Hematopoietic multipotent progenitor cell treated with erythropoietin and hydrocortisone succinate and interleukin-3 and kit ligand, for 17 days (in vitro differentiated cells): ENCODE results near the gene ZNF570.

Experiments
- DNase-seq: peaks from one replicate; pipeline ENCODE4 v3.0.0-alpha.2; 2015; ENCODE audit warnings: low spot score

ZNF570 gene

DNA sequence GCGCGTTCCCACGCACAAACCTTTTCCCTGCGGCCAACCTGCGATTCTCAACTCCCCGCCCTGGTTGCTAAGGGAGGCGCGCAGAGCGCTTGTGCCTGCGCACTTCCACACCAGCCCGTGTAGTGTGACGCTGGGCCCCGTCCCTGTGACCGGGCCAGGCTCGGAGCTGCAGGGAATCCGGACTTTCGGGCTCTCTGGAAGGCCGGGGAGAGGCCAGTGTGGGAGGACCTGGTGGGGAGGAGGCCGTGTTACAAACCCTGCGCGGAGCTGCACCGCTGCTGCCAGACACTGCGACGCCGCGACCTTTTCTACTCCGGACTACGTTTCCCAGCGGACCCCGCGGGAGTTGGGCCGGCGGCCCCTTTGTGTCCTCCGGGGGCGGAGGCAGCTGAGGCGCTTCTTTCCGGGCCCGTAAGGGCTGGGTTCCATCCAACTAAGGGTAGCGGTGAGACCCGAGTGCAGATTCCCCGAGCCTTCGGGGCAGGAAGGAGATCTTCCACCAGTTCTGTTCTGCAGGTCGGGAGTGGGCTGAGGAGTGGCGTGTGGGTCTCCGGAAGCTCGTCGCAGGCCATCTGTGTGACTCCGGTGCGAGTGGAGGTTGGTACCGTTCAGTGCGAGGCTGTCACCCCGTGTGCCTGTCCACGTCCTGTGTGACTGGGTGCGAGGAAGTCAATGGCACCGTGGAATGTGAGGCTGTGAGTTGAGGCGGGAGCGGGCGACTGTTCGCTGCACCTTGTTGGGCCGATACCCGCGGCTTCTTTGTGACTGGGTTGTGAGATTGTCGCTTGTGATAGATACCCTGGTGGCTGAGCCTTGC, at the start of gene ZNF570:
TSS of gene ZNF570 (plus strand) at position 396 of the 817 bp plus-strand sequence. CDS start 999 bp downstream, outside the sequence.
- peak; percentile 45 for DNase-seq

DNA sequence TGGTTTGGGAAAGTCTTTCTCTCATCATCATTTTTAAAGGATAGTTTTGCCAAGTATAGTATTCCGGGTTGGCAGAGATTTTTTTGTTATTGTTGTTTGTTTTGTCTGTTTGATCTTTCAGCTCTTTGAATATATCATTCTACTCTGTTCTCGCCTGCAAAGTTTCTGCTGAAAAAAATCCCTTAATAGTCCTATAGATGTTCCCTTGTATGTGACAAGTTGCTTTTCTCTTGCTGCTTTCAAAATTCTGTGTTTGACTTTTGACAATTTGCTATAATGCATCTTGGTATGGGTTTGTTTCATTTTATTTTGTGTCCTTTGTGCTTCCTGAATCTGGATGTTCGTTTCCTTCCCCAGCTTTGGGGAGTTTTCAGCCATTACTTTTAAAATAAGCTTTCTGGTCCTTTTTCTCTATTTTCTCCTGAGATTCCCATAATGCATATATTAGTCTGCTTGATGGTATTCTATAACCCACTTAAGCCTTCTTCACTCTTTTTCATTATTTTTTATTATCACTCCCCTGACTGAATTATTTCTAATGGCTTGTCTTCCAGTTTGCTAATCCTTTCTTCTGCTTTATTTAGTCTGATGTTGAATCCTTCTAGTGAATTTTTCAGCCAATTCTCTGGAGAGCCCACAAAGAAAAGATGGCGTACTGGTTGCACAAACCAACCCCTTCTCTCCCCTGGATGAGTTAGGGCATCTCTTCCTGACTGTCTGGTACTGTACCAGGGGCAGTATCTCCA, 16.5 kb upstream of the ZNF570 start:
- no peak for DNase-seq

DNA sequence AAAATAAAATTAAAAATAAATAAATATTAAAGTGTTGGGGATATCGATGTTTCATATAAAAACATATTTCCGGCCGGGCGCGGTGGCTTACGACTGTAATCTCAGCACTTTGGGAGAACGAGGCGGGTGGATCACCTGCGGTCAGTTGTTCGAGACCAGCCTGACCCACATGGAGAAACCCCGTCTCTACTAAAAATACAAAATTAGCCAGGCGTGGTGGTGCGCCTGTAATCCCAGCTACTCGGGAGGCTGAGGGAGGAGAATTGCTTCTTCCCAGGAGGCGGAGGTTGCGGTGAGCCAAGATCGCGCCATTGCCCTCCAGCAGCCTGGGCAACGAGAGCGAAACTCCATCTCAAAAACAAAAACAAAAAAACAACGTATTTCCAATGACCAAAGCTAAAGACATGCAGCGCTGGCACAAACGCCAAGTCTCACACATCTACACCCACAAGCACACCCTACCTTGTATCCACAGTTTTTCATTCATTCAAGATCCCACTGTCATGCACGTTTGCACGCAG, 2.8 kb upstream of the ZNF570 start:
- no peak for DNase-seq

DNA sequence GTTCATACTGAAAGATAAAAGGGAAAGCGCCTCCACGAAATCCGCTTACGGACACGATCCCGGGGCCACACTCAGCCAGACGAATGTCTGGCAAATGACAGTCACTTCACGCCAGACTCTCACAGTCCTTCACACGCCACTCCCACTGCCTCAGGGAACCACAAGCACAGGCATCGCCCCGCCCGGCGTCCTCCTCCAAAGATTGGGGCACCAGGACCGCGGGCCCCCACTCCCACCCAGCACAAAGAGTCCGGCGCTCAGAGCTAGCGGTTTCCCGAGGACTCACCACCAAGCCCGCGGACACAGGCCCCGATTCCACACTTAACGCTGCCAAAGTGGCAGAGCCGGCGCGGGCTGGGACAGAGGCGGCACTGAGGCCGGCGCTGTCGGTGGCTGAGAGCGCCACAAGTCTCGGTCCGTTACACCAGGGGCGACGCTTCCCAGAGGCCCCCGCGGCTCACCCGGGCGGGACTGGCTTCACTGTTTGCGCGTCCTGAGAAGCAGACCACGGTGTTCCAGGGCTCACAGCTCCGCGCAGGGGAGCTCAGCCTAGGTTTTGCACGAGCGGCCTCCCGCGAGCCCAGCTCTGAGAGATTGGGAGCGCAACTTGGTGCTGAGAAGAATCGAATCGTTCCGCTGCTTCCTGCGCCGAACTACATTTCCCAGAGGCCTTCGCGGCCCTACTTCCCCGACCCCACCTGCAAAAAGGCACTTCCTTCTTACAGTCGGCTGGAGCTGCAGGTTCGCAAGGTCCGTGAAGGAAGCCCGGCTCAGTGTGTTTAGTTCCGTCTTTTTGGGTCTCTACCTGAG, 2.2 kb upstream of the ZNF570 start, which contains the start of gene ZNF569:
TSS of gene ZNF569 (minus strand) at position 647 of the 810 bp plus-strand sequence. CDS start 22,523 bp downstream, outside the sequence.
- peak; percentile 79 for DNase-seq

DNA sequence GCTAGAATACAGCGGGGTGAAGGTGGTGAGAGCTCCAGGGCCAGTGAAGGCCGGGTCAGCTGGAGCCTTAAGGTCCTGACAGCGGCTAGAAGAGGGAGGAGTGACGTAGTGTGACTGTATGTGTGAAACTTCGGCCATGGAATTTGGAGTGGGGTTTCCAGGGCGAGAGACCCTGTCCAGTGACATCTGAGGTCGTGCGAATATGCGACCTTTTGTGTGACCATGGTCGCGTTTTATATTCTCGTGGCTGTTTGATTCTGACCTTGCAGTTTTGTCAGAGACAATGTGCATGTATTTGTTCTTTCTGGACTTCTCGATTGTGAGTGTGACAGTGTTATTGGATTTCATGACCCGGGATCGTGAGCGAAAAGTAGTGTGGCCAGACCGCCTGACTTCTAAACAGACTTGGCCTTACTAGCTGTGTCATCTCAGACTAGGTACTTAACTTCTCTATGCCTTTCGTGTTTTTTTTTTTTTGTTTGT, 1.5 kb upstream of the ZNF570 start:
- no peak for DNase-seq

DNA sequence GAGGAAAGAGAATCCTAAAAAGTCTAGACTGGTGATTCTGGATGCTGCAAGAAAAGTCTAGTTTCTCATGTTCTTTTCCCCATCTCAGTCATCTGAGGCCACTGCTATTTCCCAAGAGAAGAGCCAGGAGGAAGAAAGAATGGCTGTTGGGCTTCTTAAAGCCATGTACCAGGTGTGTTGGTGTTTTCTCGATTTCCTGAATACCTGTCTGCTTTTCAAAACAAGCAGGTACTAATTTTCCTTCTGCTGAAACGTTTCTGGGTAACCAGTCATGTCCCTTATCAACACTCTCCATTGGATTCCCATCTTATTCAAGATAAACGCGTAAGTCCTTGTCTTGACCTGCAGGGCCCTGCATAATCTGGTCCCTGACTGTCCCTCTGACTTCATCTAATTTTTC, 1.1 kb downstream of the ZNF570 start:
- no peak for DNase-seq

DNA sequence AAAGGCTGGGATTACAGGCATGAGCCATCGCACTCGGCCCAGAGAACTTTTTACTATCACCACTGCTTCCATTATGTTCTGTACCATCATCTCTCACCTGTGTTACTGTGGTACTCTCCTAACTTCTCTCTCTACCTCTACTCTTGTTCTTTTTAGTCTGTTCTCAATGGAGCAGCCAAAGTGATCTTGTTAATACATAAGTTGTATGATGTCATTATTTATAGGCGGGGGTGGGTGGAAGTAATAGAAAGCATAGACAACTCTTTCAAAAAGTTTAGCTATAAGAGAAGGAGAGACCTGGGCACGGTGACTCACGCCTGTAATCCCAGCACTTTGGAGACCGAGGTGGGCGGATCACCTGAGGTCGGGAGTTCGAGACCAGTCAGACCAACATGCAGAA, 3.0 kb downstream of the ZNF570 start:
- no peak for DNase-seq

DNA sequence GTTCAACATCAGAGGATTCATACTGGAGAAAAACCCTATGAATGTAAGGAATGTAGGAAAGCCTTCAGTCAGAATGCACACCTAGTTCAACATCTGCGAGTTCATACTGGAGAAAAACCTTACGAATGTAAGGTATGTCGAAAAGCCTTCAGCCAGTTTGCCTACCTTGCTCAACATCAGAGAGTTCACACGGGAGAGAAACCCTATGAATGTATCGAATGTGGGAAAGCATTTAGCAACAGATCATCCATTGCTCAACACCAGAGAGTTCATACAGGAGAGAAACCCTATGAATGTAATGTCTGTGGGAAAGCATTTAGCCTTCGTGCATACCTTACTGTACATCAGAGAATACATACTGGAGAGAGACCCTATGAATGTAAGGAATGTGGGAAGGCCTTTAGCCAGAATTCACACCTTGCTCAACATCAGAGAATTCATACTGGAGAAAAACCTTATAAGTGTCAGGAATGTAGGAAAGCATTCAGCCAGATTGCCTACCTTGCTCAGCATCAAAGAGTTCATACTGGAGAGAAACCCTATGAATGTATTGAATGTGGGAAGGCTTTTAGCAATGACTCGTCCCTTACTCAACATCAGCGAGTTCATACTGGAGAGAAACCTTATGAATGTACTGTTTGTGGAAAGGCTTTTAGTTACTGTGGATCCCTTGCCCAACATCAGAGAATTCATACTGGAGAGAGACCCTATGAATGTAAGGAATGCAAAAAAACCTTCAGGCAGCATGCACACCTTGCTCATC, 15.4 kb downstream of the ZNF570 start:
- DNase-seq, result no peak

DNA sequence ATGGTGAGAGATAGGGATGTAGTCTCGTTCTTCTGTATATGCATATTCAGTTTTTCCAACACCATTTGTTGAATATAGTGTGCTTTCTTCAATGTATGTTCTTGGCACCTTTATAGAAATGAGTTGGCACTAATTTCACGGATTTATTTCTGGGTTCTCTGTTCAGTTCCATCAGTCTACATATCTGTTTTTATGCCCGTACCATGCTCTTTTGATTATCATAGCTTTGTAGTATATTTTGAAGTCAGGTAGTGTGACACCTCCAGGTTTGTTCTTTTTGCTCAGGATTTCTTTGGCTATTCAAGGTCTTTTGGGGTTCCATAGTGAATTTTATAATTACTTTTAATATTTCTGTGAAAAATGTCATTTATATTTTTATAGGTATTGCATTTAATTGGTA, 23.1 kb downstream of the ZNF570 start:
- no peak for DNase-seq

DNA sequence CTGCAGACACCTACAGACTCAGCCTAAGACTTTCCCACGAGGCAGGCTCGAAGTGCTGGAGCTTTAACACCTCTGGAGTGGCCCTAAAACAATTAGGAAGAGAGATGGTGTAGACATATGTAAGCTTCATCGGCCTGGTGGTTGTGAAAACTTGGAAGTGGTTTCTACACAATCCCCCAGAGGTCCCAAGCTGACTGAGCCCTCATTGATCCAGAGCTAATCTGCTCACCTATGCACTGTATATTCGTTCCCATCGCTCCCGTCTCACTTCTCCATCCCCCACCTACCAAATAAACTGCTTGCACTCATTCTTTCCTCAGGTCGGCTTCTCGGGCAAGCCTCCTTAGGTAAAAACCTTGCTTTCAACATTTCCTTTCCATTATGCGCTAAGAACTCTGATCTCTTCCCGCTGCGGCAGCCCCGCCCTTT, 36.8 kb downstream of the ZNF570 start:
- DNase-seq, result no peak

DNA sequence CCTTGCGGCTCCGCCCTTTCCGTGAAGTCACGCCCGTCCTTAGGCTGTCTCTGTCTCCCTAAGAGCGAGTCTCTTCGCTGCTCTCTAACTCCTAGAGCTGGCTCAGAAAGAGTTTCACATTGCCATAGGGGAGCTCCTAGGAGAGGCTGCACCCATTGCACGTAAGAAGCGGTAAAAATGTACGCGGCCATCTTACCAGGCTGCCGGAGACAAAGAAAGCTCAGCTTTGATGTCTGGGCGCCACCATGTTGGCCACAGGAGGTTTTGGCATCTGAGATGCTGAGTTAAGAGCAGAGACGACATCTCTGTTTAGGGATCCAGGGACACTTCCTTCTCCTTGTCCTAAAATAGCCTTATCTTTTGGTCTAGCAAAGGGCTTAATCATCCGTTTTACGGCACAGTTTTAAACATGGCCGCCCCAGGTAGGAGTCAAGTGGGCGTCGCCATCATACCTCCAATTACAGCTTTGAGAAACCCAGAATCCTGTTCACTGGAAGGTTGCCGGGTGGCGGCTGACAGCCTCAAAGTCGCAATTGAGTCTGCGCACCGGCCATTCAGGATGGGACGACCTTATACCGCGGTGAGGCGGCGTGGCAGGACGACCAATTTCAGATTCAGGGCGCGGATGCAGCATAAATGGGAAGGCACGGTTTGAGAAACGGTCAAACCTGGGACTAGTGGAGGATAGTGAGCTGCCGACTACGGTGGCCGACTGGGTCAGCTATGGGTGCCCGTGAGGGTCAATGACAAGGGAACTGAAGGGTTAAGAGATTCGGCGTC, 37.4 kb downstream of the ZNF570 start, which contains the start of gene ZNF793:
TSS of gene ZNF793 (plus strand) at position 553 of the 780 bp plus-strand sequence. CDS start 16,501 bp downstream, outside the sequence.
- DNase-seq, result no peak

DNA sequence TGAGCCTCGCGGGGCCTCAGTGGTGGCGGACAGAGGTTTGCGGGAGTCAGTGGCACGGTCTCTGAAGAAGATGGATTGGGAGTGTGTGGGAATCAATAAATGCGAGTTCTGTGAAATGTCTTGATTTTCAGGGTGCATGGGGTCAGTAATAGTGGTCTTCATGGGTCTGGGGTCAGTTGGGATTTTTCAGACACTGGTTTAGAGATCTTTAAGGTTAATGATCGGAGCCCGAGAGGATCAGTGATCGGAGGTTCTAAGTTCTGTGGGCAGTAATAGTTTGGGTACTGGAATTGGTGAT, 38.0 kb downstream of the ZNF570 start:
- no peak for DNase-seq

DNA sequence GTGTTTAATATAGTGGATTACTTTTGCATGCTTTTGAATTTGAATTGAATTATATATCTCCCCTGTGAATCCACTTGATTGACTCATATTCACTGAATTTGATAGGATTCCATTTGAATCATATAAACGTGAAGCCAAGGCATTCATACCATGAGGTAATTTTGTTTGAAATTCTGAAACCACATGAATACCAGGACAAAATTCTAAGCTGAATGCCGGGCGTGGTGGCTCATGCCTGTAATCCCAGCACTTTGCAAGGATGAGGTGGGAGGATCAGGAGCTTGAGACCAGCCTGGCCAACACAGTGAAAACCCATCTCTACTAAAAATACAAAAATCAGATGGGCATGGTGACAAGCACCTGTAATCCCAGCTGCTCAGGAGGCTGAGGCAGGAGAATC, 42.0 kb downstream of the ZNF570 start:
- DNase-seq, result no peak

DNA sequence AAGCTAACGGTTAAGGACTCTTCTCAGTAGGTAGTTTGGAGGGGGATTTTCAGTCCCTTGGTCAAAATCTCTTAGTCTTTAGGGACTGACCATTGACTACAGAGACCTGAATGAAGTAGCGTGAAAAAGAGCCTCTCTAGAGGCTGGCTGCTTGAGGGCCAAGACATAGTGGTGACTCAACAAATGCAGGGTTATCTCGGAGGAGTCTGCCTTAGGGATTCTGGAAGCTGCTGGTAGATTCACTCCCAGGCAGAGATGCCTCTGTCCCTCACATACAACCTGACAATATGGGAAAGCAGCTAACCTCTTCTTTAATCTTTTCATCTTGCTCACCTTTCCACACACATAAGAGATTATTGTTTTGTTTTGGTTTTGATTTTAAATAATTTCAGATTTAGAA, 42.7 kb downstream of the ZNF570 start:
- DNase-seq, result no peak

DNA sequence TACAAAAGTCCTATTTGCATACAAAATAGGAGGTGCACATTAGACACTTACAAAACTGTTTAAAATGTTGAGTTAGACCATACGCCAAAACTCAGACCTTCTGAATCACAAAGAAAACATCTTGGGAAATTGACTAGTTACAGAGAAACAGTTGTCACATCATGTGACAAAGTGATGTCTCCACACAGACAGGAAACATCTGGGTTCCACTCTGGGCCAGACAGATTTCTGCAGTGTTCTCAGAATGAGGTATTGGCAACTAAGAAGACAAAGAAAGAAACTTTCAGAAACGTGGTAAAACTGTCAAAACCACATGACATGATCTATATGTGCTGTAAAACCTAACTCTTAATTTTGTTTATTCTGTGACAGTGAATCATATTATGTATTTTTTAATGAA, 44.2 kb downstream of the ZNF570 start:
- DNase-seq, result no peak

DNA sequence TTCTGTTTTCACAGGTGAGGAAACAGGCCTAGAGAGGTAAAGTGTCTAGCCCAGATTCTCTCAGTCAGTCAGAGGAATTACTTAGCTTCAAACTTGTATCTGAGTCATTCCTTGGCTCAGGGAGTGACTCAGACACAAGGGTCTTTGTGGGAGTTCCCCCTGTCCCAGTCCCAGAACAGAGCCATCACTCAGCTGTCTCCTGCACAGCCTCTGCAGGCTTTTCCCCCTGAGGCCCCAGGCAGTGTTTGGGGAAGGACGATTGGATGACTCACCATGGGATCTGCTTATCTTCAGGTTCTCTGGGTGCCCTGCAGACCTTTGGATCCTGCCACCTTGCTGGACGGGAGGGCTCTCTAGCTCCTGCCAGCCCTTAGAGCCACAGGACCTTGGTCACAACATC, 50.7 kb downstream of the ZNF570 start:
- DNase-seq, result no peak

DNA sequence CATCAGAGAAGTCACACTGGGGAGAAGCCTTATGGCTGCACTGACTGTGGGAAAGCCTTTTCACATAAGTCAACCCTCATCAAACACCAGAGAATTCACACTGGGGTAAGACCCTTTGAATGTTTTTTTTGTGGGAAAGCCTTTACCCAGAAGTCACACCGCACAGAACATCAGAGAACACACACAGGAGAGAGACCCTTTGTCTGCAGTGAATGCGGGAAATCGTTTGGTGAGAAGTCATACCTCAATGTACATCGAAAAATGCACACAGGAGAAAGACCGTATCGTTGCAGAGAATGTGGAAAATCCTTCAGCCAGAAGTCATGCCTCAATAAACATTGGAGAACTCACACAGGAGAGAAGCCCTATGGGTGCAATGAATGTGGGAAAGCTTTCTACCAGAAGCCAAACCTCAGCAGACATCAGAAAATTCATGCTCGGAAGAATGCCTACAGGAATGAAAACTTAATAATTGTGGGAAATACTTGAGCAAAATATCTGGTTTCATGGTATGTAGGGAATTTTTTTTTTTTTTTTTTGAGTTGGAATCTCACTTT, 68.3 kb downstream of the ZNF570 start:
- no peak for DNase-seq
